ENCODE results near the gene TPSD1. TPM values are rescaled to one million over a fixed set of nuclear protein-coding genes. Genes with fewer than 3 reads are reported as not detected.

Gene TPSD1
- total and polyA plus RNA-seq, 2 donors (not counting 3 experiments of a cell fraction or from before 2014, with no cell fraction given): not detected

DNA sequence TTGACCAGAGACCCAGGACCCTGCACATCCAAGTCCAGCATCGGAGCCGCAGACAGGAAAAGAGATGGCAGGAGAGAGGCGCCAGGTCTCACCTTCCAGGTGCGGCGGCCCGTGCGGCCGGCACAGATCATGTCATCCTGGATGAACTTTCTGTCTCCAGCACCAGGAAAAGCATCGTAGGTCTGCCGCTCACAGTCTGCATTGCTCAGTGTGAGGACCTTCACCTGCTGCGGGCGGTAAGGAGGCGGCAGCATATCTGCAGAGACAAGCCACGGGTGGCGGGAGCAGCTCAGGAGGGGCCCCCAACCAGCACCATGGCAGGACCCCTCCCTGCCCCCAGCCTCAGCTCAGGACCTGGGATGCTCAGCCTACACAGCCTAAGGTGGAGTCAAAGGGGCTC lies 17.9 kb downstream of the TPSD1 start:
- Histone ChIP-seq H4K20me1 (replicated peaks; ENCODE audit: control insufficient read depth, extremely low read depth, insufficient read depth, low read length) (no peaks in the 10 kb centered on the region), H3K27me3 (ENCODE audit: control insufficient read depth in 2 of 2, insufficient read depth in 2 of 2, low read length in 2 of 2) (no peaks in the 10 kb centered on the region), H3K36me3 (ENCODE audit: control insufficient read depth in 2 of 2, extremely low read depth in 1 of 2, insufficient read depth in 2 of 2, low read length in 2 of 2) (no peaks in the 10 kb centered on the region), H3K79me2 (ENCODE audit: control insufficient read depth, insufficient read depth, low read length) (no peaks in the 10 kb centered on the region), H2AFZ (ENCODE audit: low read depth, low read length) (no peak overlapping the region), H3K9me3 (replicated peaks; ENCODE audit: control insufficient read depth, insufficient read depth, low read length) (no peaks in the 10 kb centered on the region), H3K4me1 (ENCODE audit: control insufficient read depth, extremely low read depth, insufficient read depth, low read length) (no peaks in the 10 kb centered on the region), H3K27ac (ENCODE audit: insufficient read depth, low read depth, low read length) (no peak overlapping the region), H3K9me1 (replicated peaks; ENCODE audit: control insufficient read depth, extremely low read depth, insufficient read depth, low read length) (no peaks in the 10 kb centered on the region), H3K9ac (replicated peaks; ENCODE audit: extremely low read depth, insufficient read depth, low read length) (no peak overlapping the region), H3K4me2 (ENCODE audit: insufficient read depth, low read length) (no peak overlapping the region), H3K4me3 (replicated peaks in 1 of 3; ENCODE audit: insufficient read depth in 1 of 3, low read depth in 1 of 3, low read length in 3 of 3) (no peak overlapping the region)
- dilution Hi-C loops (cut with MboI; ENCODE audit: extremely low pct_ligation_motif_present, low sequenced_read_pairs) (no loop called here), intact Hi-C loops (cut with micrococcal nuclease) (no loop called here)
- ChIA-PET CTCF (interaction anchor here (0.6 to 1.4 kb wide), 2 partner anchors 13 to 628 kb away, joined by 3 read pairs; no protein-coding TSS in a partner anchor), POLR2A (no interaction called here)
- FAIRE-seq: no peak
- no peak for DNase-seq (ENCODE audit: low read depth, low spot score)
- BruUV-seq (replicated peaks): no TSS peak
- TF ChIP-seq MYC (IDR thresholded peaks at IDR 0.05; ENCODE audit: low read depth, low read length): no peak
- TF ChIP-seq POLR2AphosphoS5 (IDR thresholded peaks at IDR 0.05; ENCODE audit: insufficient read depth, low read depth, low read length): no peak
- no peak for TF ChIP-seq JUN (IDR thresholded peaks at IDR 0.05; ENCODE audit: borderline replicate concordance, insufficient read depth, insufficient read length, low read depth)

DNA sequence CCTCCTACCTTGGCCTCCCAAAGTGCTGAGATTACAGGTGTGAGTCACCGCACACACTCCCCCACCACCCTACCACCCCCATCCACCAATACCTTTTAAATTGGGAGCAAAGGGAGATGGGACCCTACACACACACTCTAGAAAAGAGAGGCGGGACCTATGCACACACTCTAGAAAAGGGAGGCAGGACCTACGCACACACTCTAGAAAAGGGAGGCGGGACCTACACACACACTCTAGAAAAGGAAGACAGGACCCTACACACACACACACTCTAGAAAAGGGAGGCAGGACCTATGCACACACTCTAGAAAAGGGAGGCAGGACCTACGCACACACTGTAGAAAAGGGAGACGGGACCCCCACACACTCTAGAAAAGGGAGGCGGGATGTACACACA lies 18.9 kb downstream of the TPSD1 start:
- H3K27ac ChIP-seq (ENCODE audit: insufficient read depth, low read depth, low read length): no peak overlapping the region
- H3K79me2 ChIP-seq (ENCODE audit: control insufficient read depth, insufficient read depth, low read length): no peaks in the 10 kb centered on the region
- FAIRE-seq: no peak
- no TSS peak for BruUV-seq (replicated peaks)
- DNase-seq (ENCODE audit: low read depth, low spot score): no peak
- no peaks in the 10 kb centered on the region for H3K9me3 ChIP-seq (replicated peaks; ENCODE audit: control insufficient read depth, insufficient read depth, low read length)
- TF ChIP-seq GATA2 (IDR thresholded peaks at IDR 0.05; ENCODE audit: insufficient read depth, insufficient read length, low read depth, low read length): no peak
- TF ChIP-seq FOS (IDR thresholded peaks at IDR 0.05; ENCODE audit: borderline replicate concordance, insufficient read depth, low read length): no peak
- H3K4me2 ChIP-seq (ENCODE audit: insufficient read depth, low read length): no peak overlapping the region
- H4K20me1 ChIP-seq (replicated peaks; ENCODE audit: control insufficient read depth, extremely low read depth, insufficient read depth, low read length): no peaks in the 10 kb centered on the region
- no peaks in the 10 kb centered on the region for H3K4me1 ChIP-seq (ENCODE audit: control insufficient read depth, extremely low read depth, insufficient read depth, low read length)
- H3K27me3 ChIP-seq (ENCODE audit: control insufficient read depth in 2 of 2, insufficient read depth in 2 of 2, low read length in 2 of 2): no peaks in the 10 kb centered on the region
- POLR2A ChIA-PET: no interaction called here
- H3K9ac ChIP-seq (replicated peaks; ENCODE audit: extremely low read depth, insufficient read depth, low read length): no peak overlapping the region
- H3K4me3 ChIP-seq (replicated peaks in 1 of 3; ENCODE audit: insufficient read depth in 1 of 3, low read depth in 1 of 3, low read length in 3 of 3): no peak overlapping the region
- intact Hi-C loops (cut with micrococcal nuclease) (no loop called here), dilution Hi-C loops (cut with MboI; ENCODE audit: extremely low pct_ligation_motif_present, low sequenced_read_pairs) (no loop called here)
- no peaks in the 10 kb centered on the region for H3K36me3 ChIP-seq (ENCODE audit: control insufficient read depth in 2 of 2, extremely low read depth in 1 of 2, insufficient read depth in 2 of 2, low read length in 2 of 2)
- H2AFZ ChIP-seq (ENCODE audit: low read depth, low read length): no peak overlapping the region
- no peaks in the 10 kb centered on the region for H3K9me1 ChIP-seq (replicated peaks; ENCODE audit: control insufficient read depth, extremely low read depth, insufficient read depth, low read length)
- CTCF ChIA-PET: interaction anchor here (0.6 to 1.4 kb wide), 2 partner anchors 12 to 627 kb away, joined by 3 read pairs; no protein-coding TSS in a partner anchor

Data from endothelial cell of umbilical vein (primary cell).